Esophagus muscularis mucosa (tissue), 4 donors: ENCODE results near the gene RETREG1. TPM values are rescaled to one million over a fixed set of nuclear protein-coding genes. Genes with fewer than 3 reads are reported as not detected.

ENCODE experiments used
- DNase-seq: peaks from one replicate; pipeline ENCODE4 v3.0.0-alpha.2; 2017; ENCODE audit errors: extremely low spot score
- H3K27ac ChIP-seq, 4 donors: fragments of 200-600 bp; sonication (generic); replicated peaks in 1 of 4; 1 replicate in 3 of 4; 2 replicates in 1 of 4; pipeline ENCODE4 v1.5.1; 2016 to 2019; ENCODE audit warnings: mild to moderate bottlenecking in 1 of 4
- H3K27me3 ChIP-seq, 4 donors: fragments of 200-600 bp; sonication (generic); one replicate each; pipeline versions ENCODE4 v1.5.1 to v1.6.0; 2016 to 2019
- H3K36me3 ChIP-seq, 4 donors: fragments of 200-600 bp; sonication (generic); one replicate each; pipeline ENCODE4 v1.5.1; 2016 to 2019
- H3K4me1 ChIP-seq, 4 donors: fragments of 200-600 bp; sonication (generic); one replicate each; pipeline ENCODE4 v1.5.1; 2016 to 2019
- H3K4me3 ChIP-seq, 4 donors: fragments of 200-600 bp; sonication (generic); 1 replicate in 2 of 4; 2 replicates in 2 of 4; pipeline ENCODE4 v1.5.1; 2016 to 2019; ENCODE audit warnings: mild to moderate bottlenecking in 4 of 4, moderate library complexity in 1 of 4
- H3K9me3 ChIP-seq, 4 donors: fragments of 200-600 bp; sonication (generic); 1 replicate in 3 of 4; 2 replicates in 1 of 4; pipeline ENCODE4 v1.5.1; 2016 to 2019
- CTCF ChIP-seq, 3 experiments: fragments of 200-600 bp in 2 of 3; fragments of 450-650 bp in 1 of 3; sonication (generic) in 2 of 3; IDR thresholded peaks; one replicate each; pipeline ENCODE4 v1.5.1; 2017 to 2019; ENCODE audit warnings: antibody characterized with exemption in 3 of 3, mild to moderate bottlenecking in 2 of 3, moderate library complexity in 1 of 3
- EP300 ChIP-seq: sonication (generic); formaldehyde crosslinking; IDR thresholded peaks from one replicate; pipeline ENCODE4 v1.6.1; 2017; ENCODE audit warnings: antibody characterized with exemption
- POLR2A ChIP-seq: fragments of 450-650 bp; IDR thresholded peaks from one replicate; pipeline ENCODE4 v1.6.1; 2017; ENCODE audit warnings: antibody characterized with exemption, moderate library complexity, mild to moderate bottlenecking, low read depth
- POLR2AphosphoS5 ChIP-seq, 2 donors: sonication (generic); formaldehyde crosslinking; IDR thresholded peaks; one replicate each; pipeline ENCODE4 v1.6.1; 2017; ENCODE audit warnings: antibody characterized with exemption in 2 of 2
- WGBS: methylation state at CpG from one replicate; pipeline ENCODE4 v1.1.5; 2018; 5-methylcytosine and 5-hydroxymethylcytosine counted together
- intact Hi-C: fragments of 100-400 bp; cut with DNase I; formaldehyde crosslinking; loops from one replicate; pipeline ENCODE4 v1.15.1; 2023
- total RNA-seq, 4 donors: library from RNA; depleted of rRNA; stranded (reverse); fragments of >200 nt; gene quantifications; one replicate each; pipeline versions ENCODE4 v1.1.0 to v1.2.1, GENCODE V29; 2016

Gene RETREG1
- total RNA-seq, 4 donors from 2014 or later, result 7.5 to 13.0 (median 10.3) TPM

- H3K27me3 ChIP-seq, result no peaks in the 10 kb centered on the region
- WGBS, result 63% methylated on average over 4 of the region's 4 CpGs
- intact Hi-C loops, result no loop called here
These were observed 34.7 kb downstream of the RETREG1 start for GRCh38 chr5:16582081-16582480.

GRCh38 chr5:16580382-16580781, 36.4 kb downstream of the RETREG1 start:
- WGBS, result 68% methylated on average over 6 of the region's 6 CpGs
- TF ChIP-seq POLR2AphosphoS5 (IDR thresholded peaks at IDR 0.05) (no peak), CTCF (IDR thresholded peaks at IDR 0.05) (no peak), EP300 (no peak), POLR2A (no peak)
- Histone ChIP-seq H3K36me3 (no peaks in the 10 kb centered on the region), H3K4me1 (peaks cover 0 to 12% (median under 1%) of the 10 kb centered on the region in 4 donors), H3K27me3 (no peaks in the 10 kb centered on the region), H3K4me3 (no peak overlapping the region), H3K9me3 (no peaks in the 10 kb centered on the region), H3K27ac (no peak overlapping the region)
- no peak for DNase-seq
- intact Hi-C loops, result no loop called here

More at GRCh38 chr5:16582081-16582480, 34.7 kb downstream of the RETREG1 start:
- no peak for TF ChIP-seq CTCF (IDR thresholded peaks at IDR 0.05)
- no peak for TF ChIP-seq EP300
- no peak for DNase-seq
- Histone ChIP-seq H3K4me1 (peaks cover 0 to 12% (median 0%) of the 10 kb centered on the region in 4 donors), H3K4me3 (no peak overlapping the region), H3K36me3 (no peaks in the 10 kb centered on the region), H3K9me3 (no peaks in the 10 kb centered on the region), H3K27ac (no peak overlapping the region)

GRCh38 chr5:16579142-16579847, 37.5 kb downstream of the RETREG1 start:
- Histone ChIP-seq H3K4me3 (no peak overlapping the region), H3K36me3 (no peaks in the 10 kb centered on the region), H3K27me3 (no peaks in the 10 kb centered on the region), H3K4me1 (peaks cover 0 to 12% (median 6%) of the 10 kb centered on the region in 4 donors), H3K9me3 (no peaks in the 10 kb centered on the region), H3K27ac (no peak overlapping the region)
- DNase-seq, result no peak
- intact Hi-C loops, result no loop called here
- TF ChIP-seq EP300, result no peak
- no peak for TF ChIP-seq POLR2AphosphoS5 (IDR thresholded peaks at IDR 0.05)
- TF ChIP-seq CTCF (IDR thresholded peaks at IDR 0.05), result no peak
- no peak for TF ChIP-seq POLR2A
- WGBS, result 73% methylated on average over 6 of the region's 6 CpGs

GRCh38 chr5:16578474-16578883, 38.3 kb downstream of the RETREG1 start:
- TF ChIP-seq CTCF (IDR thresholded peaks at IDR 0.05), result no peak
- no peak for TF ChIP-seq EP300
- no peak for TF ChIP-seq POLR2A
- TF ChIP-seq POLR2AphosphoS5 (IDR thresholded peaks at IDR 0.05), result no peak
- no peaks in the 10 kb centered on the region for H3K36me3 ChIP-seq
- H3K4me3 ChIP-seq, result no peak overlapping the region
- intact Hi-C loops, result no loop called here
- H3K9me3 ChIP-seq, result no peaks in the 10 kb centered on the region
- H3K27me3 ChIP-seq, result no peaks in the 10 kb centered on the region
- no peak for DNase-seq
- H3K4me1 ChIP-seq, result peaks cover 0 to 14% (median 6%) of the 10 kb centered on the region in 4 donors
- H3K27ac ChIP-seq, result no peak overlapping the region
- 91% methylated on average over 4 of the region's 4 CpGs for WGBS

GRCh38 chr5:16577677-16578076, 39.1 kb downstream of the RETREG1 start:
- peaks cover 0 to 14% (median 6%) of the 10 kb centered on the region in 4 donors for H3K4me1 ChIP-seq
- DNase-seq, result no peak
- H3K27me3 ChIP-seq, result no peaks in the 10 kb centered on the region
- no peak overlapping the region for H3K27ac ChIP-seq
- 84% methylated on average over 11 of the region's 11 CpGs for WGBS
- no peak overlapping the region for H3K4me3 ChIP-seq
- TF ChIP-seq POLR2AphosphoS5 (IDR thresholded peaks at IDR 0.05), result no peak
- intact Hi-C loops, result no loop called here
- H3K36me3 ChIP-seq, result no peaks in the 10 kb centered on the region
- no peaks in the 10 kb centered on the region for H3K9me3 ChIP-seq
